NCI-H69 (cell line): ENCODE data around the gene DGKI.
A peak's percentile ranks its signal among the peaks of the same experiment; 100 is the strongest.
"Not testable (repeated sequence)": the region's sequence is repeated elsewhere in the genome, so short reads cannot be mapped to it uniquely, and the experiment has no call there.

Source experiments
- DNase-seq: peaks from one replicate; lab custom pipeline; 2025; lab: John Stamatoyannopoulos, UW

DGKI gene

DNA sequence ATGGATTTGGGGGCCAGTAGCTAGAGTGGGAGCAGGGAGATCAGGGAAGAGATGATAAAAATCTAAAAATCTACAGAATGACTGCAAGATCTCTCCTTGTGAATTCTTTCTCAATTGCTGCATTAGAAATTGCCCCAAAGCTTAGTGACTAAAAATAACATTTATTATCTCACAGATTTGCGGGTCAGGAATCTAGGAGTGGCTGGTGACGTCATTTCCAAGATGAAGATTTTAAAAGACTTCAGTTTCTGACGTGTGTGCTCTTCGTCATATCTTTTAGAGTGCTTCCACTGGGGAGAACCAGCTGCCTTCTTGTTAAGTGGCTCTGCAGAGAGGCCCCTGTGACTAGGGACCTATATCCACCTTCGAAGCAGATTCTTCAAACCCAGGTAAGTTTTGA lies 112.6 kb downstream of the DGKI start:
- DNase-seq = no peak

DNA sequence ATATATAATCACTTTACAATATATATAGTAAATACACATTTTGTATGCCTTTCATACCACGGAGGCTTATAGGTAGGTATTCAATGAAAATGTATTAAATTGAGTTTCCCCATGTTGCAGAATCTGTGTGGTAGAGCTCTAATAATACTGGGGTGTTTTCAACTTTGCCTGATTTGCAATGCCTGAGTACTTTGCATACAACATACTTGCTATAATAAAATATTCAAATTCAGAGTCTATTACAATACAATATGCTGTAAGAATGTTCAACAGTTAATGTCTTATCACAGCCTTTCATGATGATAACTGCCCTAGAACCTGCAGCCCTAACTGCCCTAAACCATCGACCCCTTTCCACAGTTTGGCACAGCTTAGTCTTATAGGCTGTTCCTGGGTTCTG lies 114.6 kb downstream of the DGKI start:
- DNase-seq = no peak

DNA sequence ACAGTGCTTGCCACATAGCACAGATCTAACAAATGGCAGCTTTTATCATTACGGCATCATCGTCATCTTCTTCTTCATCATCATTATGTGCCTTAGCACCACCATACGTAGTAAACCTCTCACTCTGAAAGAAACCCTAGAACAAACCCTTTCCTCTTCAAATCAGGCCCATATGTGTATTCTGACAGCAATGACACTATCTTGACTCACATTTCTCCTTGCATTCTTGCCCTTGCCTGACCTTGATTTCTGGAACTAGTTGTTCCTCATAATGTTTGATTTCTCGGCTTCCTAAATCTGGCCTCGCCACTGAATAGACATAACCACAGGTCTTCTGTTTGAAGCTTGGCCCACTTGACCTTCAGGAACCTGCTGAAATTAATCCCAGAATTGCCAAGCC lies 115.3 kb downstream of the DGKI start:
- DNase-seq = no peak

DNA sequence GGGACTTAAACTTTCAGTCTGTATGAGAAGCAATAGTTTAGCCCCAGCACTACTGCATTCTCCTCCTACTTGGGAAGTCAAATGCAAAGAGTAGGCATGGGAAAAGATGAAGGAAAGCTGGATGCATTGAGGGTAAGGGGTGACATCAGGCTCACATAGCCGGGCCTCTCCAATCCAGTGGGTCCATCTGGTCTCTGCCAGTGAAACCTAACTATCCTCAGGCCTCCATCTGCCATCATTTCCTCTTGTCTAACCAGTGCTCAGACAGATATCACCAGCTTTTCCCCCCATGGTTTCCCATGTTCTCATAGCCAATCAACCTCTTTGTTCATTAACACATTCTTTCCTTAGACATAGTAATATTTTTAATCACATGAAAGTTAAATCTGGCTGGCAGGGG lies 118.3 kb downstream of the DGKI start:
- DNase-seq = no peak

DNA sequence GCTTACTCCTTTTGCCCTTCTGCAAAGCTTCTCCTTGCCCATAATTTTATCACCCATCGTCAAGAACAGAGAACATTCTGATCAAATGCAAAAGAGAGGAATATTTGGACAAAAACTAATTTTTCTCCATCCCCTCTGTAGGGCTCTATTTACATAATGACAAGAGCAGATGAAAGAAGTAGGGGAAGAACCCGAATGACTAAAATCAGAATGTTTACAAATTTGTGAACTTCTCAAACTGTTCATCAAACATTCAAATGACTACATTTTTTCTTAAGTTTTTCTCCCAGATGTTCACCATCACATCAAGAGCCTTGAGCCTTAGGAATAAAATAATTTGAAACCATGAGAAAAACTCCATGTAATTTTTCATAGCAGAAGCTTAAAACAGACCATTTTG lies 119.4 kb downstream of the DGKI start:
- no peak for DNase-seq

DNA sequence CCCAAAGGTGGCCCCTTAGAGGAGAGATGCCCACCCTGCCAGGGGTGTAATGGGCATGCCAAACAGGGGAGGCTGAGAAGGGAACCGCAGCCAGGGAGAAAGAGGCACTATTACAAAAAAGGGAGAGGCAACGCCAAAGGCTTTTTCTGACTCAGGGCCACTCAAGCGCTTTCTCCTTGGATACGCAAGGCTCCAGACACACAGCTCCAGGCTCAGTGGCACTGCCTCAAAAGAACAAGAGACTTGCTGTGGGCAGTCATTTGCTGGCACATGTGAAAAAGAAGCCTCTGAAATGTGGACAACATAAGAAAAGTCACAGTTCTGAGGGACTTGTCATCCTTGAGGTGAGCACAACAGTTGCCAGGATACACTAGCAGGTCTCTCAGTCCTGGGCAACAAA lies 128.4 kb downstream of the DGKI start:
- no peak for DNase-seq

DNA sequence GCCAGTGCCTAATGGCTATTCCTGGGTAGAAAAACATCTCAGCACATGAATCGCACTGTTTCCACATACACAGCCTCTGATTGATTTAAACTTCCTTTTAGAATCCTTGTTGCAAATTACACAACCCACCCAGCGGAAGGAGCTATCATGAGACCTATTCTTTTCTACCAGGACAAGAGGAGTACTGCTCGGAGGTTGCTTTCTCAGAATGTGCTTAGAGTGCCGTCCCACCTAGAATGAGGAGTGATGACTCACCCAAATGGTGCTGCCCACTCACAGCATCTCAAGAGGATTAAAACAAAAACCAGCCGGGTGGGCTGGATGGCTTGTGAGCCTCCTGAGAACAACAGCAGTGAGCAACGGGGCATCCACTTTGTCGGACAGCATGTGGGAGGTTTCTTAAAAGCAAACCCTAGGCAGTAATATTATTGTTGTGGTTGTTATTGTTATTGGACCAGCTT lies 128.9 kb downstream of the DGKI start:
- DNase-seq = peak; percentile 8

DNA sequence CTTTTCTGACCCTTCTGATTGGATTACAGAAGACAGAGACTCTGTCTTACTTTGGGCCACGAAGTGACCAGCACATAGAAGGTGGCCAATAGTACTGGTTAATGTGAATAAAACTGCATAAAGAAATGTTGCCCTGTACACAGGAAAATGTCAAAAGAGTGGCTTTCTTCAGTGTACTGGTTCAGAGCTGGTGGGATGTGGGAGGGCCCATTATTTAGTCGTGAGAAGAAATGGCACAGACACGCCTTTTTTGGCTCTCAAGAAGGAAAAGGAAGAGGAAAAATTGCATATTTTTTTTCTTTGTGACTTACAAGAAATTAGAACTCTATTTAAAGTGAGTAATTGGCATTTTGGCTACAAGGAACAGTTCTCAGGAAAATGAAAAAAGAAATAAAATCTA lies 129.7 kb downstream of the DGKI start:
- DNase-seq = no peak

DNA sequence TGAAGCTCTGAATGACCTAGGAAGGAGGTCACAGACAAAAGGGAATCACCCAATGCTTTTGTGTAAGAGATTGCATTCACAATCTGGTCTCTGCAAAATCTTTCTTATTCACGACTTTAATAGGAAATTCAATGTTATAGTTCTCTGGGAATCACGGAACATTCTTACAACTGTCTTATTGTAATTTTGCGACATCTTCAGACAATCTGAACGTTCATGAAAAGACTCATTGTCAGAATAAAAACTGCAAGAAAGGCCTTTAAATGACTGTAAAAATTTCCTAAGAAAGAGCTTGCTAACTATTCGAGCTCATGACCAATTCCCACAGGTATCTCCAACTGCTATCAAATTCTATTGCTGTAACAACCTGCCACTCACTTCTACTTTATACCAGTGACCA lies 130.7 kb downstream of the DGKI start:
- DNase-seq = no peak

DNA sequence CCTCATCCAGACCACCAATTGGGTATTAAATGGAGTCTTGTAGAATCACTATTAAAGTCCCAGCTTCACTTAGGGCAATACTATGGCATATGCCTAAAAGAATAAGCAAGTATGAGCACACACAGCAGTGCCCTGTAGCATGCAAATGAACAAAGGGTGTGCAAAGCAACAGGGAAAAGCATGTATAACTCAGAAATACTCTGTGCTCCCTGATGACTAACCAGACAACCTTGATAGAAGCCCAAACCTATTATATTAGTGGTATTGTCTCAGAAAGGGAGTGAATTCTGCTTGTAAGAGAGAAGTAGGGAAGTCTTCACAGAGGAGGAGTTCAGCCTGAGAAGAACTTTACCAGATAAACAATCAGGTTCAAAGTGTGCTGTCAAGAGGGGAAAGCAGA lies 131.2 kb downstream of the DGKI start:
- DNase-seq = no peak

DNA sequence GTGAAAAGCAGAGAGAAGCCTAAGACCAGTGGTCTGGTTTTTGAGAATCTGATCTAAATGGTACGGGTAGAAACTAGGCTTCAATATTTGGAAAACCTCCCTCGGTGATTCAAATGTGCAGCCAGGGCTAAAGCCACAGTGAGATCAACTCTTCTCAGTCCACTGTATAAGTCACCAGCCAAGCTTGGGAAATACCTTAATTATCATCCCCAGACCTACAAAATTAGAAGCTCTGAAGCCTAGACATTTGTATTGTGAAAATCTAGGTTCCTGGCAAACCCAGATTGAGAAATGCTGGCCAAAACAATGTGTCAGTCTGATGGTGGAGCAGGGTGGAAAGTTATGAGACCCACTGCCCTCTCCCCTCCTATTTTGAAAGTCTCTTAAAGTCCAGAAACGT lies 131.7 kb downstream of the DGKI start:
- no peak for DNase-seq

DNA sequence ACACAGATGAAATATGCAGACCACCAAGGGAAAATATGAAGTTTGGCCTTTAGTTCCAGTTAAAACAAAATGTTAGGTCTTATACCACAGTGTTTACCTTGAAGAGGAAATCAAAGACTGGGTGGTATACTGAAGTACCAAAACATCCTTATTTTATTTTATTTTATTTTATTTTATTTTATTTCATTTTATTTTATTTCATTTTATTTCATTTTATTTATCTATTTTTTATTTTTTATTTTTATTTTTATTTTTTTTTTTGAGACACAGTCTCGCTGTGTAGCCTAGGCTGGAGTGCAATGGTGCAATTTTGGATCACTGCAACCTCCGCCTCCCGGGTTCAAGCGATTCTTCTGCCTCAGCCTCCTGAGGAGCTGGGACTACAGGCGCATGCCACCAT lies 140.4 kb downstream of the DGKI start:
- not testable (repeated sequence) for DNase-seq

DNA sequence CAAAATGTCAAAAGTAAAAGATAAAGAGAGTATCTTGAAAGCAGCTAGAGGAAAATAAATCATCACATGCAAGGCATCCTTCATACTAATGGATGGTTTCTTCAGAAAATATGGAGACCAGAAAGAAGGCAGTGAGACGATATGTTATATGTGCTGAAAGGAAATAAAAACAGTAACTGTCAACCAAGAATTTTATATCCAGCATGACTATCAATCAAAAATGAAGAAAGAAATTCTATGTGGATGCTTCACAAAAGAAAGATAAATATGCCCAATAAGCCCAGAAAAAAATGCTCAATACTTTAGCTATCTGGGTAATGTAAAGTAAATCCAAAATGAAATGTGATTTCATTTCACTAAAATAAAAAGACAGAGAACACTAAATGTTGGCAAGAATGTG lies 142.1 kb downstream of the DGKI start:
- no peak for DNase-seq

DNA sequence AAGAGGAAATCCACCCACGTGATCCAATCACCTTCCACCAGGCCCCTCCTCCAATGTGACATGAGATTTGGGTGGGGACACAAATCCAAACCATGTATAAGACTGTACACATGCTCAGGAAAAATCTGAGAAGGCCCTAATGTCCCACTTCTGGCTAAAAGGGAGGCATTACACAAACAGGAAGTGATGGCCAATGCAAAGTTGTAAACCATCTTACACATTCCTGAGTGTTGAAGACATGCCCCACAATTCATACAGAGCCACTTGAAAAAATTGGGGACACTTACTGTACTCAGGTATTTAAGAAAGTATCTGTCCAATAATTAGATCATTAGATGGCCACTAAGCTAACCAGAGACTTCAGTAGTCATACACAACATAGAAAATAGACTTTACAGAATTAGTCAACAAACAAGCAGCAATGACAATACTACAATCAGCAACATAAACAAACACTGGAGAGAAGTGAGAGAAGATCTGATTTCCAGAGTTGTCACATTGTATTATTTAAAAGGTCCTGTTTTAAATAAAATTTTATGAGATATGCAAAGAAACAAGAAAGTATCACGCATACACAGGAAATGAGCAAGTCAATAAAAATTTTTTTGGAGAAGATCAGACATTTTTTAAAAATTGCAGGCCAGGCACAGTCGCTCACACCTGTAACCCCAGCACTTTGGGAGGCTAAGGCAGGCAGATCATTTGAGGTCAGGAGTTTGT lies 143.3 kb downstream of the DGKI start:
- no peak for DNase-seq

DNA sequence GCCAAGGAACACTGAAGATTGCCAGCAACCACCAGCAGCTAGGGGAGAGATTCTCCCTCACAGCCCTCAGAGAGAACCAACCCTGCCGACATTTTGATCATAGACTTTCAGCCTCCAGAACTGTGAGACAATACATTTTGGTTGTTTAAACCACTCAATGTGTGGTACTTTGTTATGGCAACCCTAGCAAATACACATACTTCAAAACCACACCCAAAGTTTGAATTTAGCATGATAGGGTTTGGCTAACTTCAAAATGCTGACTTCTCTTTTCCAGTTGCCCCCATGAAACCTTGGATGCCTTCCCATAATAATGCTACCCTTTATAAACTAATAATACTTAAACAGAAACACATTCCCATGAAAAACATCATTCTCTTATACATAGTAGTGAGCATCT lies 149.8 kb downstream of the DGKI start:
- DNase-seq = no peak

DNA sequence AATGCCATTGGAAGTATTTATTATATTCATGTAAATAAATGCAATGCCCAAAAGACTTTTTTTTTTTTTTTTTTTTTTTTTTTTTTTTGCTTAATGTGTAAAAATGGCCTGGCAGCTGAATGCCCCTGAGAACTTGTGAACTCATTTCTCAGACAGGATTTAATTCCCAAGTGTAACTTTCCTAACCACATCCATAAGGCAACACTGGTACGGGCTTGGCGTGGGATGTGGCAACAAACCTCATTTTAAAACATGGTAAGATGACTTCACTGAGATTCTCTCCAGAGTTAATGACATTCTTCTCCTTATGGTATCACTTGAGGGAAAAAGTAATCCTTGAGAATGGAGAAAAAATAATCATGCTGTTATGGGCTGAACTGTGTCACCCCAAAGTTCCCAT lies 150.4 kb downstream of the DGKI start:
- DNase-seq = no peak

DNA sequence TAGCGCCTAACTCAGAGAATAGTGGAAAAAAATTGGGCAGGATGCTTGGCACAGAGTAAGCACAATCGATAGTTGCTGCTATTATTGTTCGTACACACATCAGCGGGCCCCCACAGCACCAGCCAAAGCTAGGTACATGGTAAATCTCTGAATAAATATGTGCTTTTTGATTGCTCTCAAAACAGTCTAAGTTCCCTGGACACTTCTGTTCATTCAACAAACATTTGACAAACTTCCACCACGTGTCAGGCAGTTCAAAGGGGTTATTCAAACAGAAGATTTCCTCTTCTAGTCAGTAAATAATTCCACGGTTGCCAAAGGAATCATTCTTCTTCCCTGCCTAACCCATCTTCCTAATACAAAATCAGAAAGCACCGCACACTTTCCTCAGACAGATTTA lies 150.8 kb downstream of the DGKI start:
- peak; percentile 11 for DNase-seq

DNA sequence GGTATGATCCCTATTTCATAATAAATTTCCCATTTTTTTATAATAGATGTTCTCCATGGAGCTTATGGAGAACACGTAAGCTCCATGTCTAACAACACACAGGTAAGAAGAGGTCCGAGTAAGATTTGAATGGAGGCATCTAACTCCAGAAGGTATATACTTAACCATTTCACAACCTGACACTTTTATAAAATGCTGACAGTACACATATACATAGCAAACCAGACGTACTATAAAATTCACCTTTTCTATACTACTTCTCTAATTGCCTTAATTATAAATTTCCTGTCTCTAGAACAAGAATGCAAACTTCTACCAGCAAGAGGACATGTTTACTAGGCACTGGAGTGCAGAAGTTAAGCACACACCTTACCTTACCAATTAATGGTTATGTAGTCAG lies 151.3 kb downstream of the DGKI start:
- DNase-seq = no peak

DNA sequence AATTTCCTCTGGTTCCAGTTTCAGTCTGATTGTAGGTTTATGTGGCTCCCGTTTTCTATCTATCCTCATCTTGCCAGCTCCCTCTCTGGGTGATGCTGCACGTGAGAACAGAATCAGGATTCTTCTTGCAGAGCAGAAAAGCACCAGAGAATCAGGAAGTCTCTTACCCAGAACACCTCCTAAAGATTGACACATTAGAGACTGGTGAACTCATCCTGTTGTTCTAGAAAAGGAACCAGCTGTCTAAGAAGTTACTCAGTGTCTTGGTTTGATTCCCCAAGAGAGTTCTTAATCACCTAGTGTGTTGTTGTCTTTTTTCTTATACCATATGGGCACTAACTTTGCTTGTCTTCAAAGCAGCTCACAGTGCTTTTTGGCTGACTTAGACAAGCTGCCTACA lies 152.4 kb downstream of the DGKI start:
- DNase-seq = no peak

DNA sequence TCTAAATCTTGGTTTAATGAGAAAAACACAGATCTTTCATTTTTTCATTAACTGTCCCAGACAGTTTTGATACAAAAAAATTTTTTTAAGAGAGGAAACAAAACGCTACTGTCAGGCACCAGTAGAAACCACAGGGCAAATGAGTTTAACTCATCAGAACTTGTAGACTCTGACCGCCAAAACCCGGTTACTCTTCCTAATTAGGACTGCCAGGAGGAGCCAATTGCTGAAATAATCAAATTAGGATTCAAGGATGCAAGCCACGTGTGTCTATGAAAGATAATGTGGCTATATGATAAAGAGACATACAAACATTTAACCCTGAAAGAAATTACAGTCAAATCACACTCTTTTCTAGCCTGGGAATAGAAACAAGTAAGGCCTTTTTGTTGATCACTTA lies 154.4 kb downstream of the DGKI start:
- DNase-seq = no peak

DNA sequence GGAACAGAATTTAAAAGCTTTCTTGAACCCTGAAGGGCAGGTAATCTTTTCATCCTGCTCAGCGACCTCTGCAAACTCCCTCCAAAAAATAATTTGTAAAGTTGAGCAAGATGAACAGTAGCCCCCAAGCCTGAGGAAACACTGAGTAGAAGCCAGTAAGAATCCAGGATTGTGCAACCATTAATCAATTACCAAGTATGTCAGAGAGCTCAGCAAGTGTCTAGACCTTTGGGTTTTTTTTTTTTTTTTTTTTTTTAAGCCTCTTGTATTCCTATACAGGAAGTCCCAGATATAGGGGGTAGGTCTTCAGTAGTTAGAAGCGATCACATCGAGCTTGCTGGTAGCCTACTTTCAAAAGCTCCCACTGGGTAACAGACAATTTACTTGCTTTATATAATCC lies 155.2 kb downstream of the DGKI start:
- no peak for DNase-seq

DNA sequence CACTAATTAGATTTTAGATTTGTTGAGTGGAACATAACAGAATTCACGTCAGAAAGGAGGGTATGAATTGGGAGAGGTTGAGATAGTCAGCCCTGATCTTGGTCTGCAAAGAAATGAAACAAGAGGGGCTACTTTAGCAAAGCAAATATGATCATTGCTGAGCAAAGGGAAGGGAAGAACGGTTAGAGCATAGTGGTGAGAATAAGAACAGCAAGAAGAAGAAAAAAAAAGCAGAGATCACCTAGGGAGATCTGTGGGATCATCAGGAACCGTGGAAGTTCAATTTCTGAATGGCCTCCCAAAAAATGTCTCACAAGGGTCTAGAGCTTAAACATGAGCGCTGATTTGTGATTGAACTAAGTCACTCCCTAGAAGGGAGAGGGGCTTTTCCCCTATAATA lies 156.1 kb downstream of the DGKI start:
- no peak for DNase-seq

DNA sequence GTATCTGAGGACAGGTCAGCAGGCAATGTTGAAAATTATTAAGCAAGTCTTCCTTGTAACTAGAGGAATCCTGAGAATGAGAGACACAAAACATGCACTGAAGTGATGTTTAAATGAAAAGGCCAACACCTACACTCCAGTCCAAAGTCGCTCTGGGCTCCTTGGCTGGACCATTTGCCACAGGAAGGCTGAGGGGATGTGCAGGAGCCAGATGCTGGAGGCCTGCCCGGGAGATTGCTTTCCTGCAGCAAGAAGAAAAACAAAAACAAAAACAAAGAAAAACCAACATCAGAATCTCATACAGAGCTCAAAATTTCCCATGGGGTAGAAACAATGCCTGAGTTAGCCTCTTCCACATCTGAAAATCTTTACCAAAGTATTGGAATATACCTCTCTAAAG lies 157.0 kb downstream of the DGKI start:
- no peak for DNase-seq

DNA sequence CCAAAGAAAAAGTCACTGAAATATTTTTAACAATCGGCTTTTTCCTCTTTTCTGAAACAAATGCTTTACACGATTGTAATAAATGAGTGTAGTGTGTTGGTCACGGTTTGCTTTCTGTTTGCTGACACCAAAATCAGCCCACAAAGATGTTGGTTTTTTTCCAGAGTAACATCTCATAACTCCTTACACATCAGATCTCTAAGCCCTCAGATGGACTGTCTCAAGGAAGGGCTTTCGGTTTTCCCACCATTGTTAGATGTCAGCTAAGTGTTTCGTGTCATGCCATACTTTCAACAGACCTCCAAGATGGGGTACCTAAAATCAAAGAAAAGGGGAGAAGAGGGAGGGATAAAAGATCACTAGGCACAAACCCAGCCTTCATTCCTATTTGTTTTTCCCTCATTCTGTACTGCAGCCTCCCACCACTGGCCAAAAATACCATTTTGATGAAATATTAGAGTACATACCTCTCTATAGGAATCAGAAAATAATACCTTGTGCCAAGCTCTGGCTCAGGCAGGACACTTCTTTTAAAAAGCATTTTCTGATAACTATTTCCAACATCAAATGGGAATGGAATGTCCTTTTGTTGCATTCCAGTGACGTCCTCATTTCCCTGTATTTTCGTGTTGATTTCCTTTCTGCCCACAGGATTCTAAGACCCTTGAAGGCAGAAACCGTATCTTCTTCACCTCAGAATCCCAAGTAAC lies 159.1 kb downstream of the DGKI start:
- no peak for DNase-seq
